K562 (cell line): Measurements from ENCODE around the gene HELZ2. TPM values are rescaled to one million over a fixed set of nuclear protein-coding genes. Genes with fewer than 3 reads are reported as not detected.
A peak's percentile ranks its signal among the peaks of the same experiment; 100 is the strongest.

ENCODE experiments used
- ATAC-seq: fragments of 200-7000 bp; cut with Tn5 transposase; 3 replicates; pipeline ENCODE4 v1.9.1; 2020; ENCODE audit warnings: moderate library complexity
- BruUV-seq: library from RNA; stranded (reverse); fragments of 400-500 nt; replicated peaks from 2 replicates; lab custom pipeline; 2021; lab: Mats Ljungman, UMichigan
- CTCF ChIA-PET: fragments of 300-600 bp; formaldehyde crosslinking; extraction: SDS; loops from one replicate; lab custom pipeline; 2021; ENCODE audit warnings: low intra/inter-chr PET ratio; lab: Yijun Ruan, JAX
- POLR2A ChIA-PET: fragments of 300-600, 350-650 bp; sonication (Branson Sonifier 250); formaldehyde crosslinking; extraction: SDS; loops from one replicate; lab custom pipeline; 2021; ENCODE audit warnings: antibody characterized with exemption, inconsistent platforms; lab: Yijun Ruan, JAX
- DNase-seq, 4 experiments: peaks; one replicate each; pipeline versions ENCODE4 v3.0.0 to v3.0.0-alpha.2; 2011 to 2018; ENCODE audit warnings: low spot score in 3 of 4, mixed read lengths in 3 of 4; ENCODE audit errors: extremely low read depth in 1 of 4
- FAIRE-seq: peaks from 2 replicates; lab custom pipeline; 2011; peaks lifted over from hg19 to GRCh38; lab: Jason Lieb, UNC
- H2AFZ ChIP-seq: 2 replicates; pipeline ENCODE4 v1.6.0; 2011; ENCODE audit warnings: low read depth, low read length, control low read depth, inconsistent platforms
- H3K27ac ChIP-seq: fragments of 200-600 bp; 3 replicates; pipeline ENCODE4 v1.8.0; 2011; ENCODE audit warnings: low read depth, mild to moderate bottlenecking, control low read depth, inconsistent platforms, low read length, moderate library complexity, mixed read lengths; ENCODE audit errors: extremely low read depth
- H3K27me3 ChIP-seq, 2 experiments: fragments of 300-600 bp in 1 of 2; 2 replicates in 1 of 2; 3 replicates in 1 of 2; pipeline versions ENCODE4 v1.6.0 to v1.8.0; 2011; ENCODE audit warnings: inconsistent platforms in 2 of 2, low read length in 2 of 2, mild to moderate bottlenecking in 1 of 2, mixed read lengths in 1 of 2, moderate library complexity in 1 of 2; ENCODE audit not compliant: control insufficient read depth in 2 of 2, insufficient read depth in 2 of 2
- H3K36me3 ChIP-seq: fragments of 300-600 bp; 3 replicates; pipeline ENCODE4 v1.8.0; 2011; ENCODE audit warnings: mild to moderate bottlenecking, low read length, inconsistent platforms; ENCODE audit not compliant: control insufficient read depth, insufficient read depth
- H3K4me1 ChIP-seq, 2 experiments: fragments of 200-600 bp in 1 of 2; replicated peaks in 1 of 2; 2 replicates in 1 of 2; 3 replicates in 1 of 2; pipeline versions ENCODE4 v1.5.1 to v1.8.0; 2011; ENCODE audit warnings: inconsistent platforms in 2 of 2, low read length in 2 of 2, mild to moderate bottlenecking in 1 of 2, mixed read lengths in 1 of 2, moderate library complexity in 1 of 2; ENCODE audit not compliant: control insufficient read depth in 2 of 2, insufficient read depth in 2 of 2
- H3K4me2 ChIP-seq: 2 replicates; pipeline ENCODE4 v1.6.1; 2011; ENCODE audit warnings: low read length, control low read depth, inconsistent platforms, mixed read lengths; ENCODE audit not compliant: insufficient read depth
- H3K4me3 ChIP-seq: fragments of 200-600 bp; sonication (generic), shearing (Covaris generic); 2 replicates; pipeline ENCODE4 v1.5.1; 2016; ENCODE audit warnings: control low read depth, inconsistent platforms
- H3K79me2 ChIP-seq: fragments of 200-600 bp; 3 replicates; pipeline ENCODE4 v1.8.0; 2011; ENCODE audit warnings: low read length, inconsistent platforms; ENCODE audit not compliant: control insufficient read depth, insufficient read depth
- H3K9ac ChIP-seq, 2 experiments: 2 replicates each; pipeline versions ENCODE4 v1.6.0 to v1.6.1; 2011; ENCODE audit warnings: low read depth in 2 of 2, low read length in 2 of 2, control low read depth in 1 of 2, inconsistent platforms in 1 of 2, mild to moderate bottlenecking in 1 of 2, mixed read lengths in 1 of 2; ENCODE audit not compliant: insufficient read depth in 1 of 2
- H3K9me1 ChIP-seq: one replicate; pipeline ENCODE4 v1.6.0; 2011; ENCODE audit warnings: inconsistent platforms, mild to moderate bottlenecking, low read length, moderate library complexity; ENCODE audit not compliant: control insufficient read depth, insufficient read depth
- H3K9me3 ChIP-seq: replicated peaks from 2 replicates; pipeline ENCODE4 v1.5.1; 2011; ENCODE audit warnings: low read depth, low read length, inconsistent platforms; ENCODE audit not compliant: control insufficient read depth, insufficient read depth
- H4K20me1 ChIP-seq: replicated peaks from 2 replicates; pipeline ENCODE4 v1.6.1; 2011; ENCODE audit warnings: low read length, inconsistent platforms, mixed read lengths; ENCODE audit not compliant: control insufficient read depth, insufficient read depth
- ARID4B ChIP-seq: sonication (generic); formaldehyde crosslinking; IDR thresholded peaks from 2 replicates; pipeline ENCODE4 v1.8.0; 2022; ENCODE audit warnings: mild to moderate bottlenecking, missing genetic modification reagents
- BRCA1 ChIP-seq, 2 experiments: fragments of 450-650 bp in 1 of 2; sonication (generic) in 1 of 2; formaldehyde crosslinking in 1 of 2; IDR thresholded peaks; 2 replicates each; pipeline versions ENCODE4 v1.5.0 to v1.6.1; 2017 to 2020; ENCODE audit warnings: mild to moderate bottlenecking in 1 of 2, missing genetic modification reagents in 1 of 2
- ELF2 ChIP-seq: fragments of 250-450 bp; sonication (Bioruptor Pico); IDR thresholded peaks from 2 replicates; pipeline ENCODE4 v1.5.0; 2021; ENCODE audit warnings: mild to moderate bottlenecking
- GABPA ChIP-seq: fragments of 200-800 bp; sonication (Bioruptor generic); conservative IDR thresholded peaks from 2 replicates; pipeline ENCODE4 v1.6.1; 2016; ENCODE audit warnings: low read depth, missing genetic modification characterization, missing compliant biosample characterization
- HDAC6 ChIP-seq: IDR thresholded peaks from 2 replicates; pipeline ENCODE4 v1.6.1; 2012; ENCODE audit warnings: low read depth, mild to moderate bottlenecking, control low read depth, inconsistent platforms, low read length, moderate library complexity
- HMG20B ChIP-seq: fragments of 250-450 bp; sonication (Bioruptor Pico); IDR thresholded peaks from 2 replicates; pipeline ENCODE4 v1.5.0; 2021; ENCODE audit warnings: mild to moderate bottlenecking
- HNRNPK ChIP-seq: fragments of 200-400 bp; formaldehyde crosslinking; IDR thresholded peaks from one replicate; pipeline ENCODE4 v1.6.1; 2018; ENCODE audit warnings: mild to moderate bottlenecking, low read depth, low read length; ENCODE audit not compliant: poor library complexity, severe bottlenecking
- NR1H2 ChIP-seq: sonication (generic); formaldehyde crosslinking; IDR thresholded peaks from 2 replicates; pipeline ENCODE4 v1.4.0; 2020; ENCODE audit warnings: mild to moderate bottlenecking, missing genetic modification reagents
- PML ChIP-seq: IDR thresholded peaks from 2 replicates; pipeline ENCODE4 v1.6.1; 2012; ENCODE audit warnings: low read length, inconsistent platforms
- ZNF384 ChIP-seq: IDR thresholded peaks from 2 replicates; pipeline ENCODE4 v1.6.1; 2012; ENCODE audit warnings: low read depth, low read length, improper control_type of control experiment
- ZNF511 ChIP-seq: sonication (generic); formaldehyde crosslinking; IDR thresholded peaks from 2 replicates; pipeline ENCODE4 v1.8.0; 2022; ENCODE audit warnings: mild to moderate bottlenecking, missing genetic modification reagents
- WGBS: fragments of 100-300 bp; shearing (Covaris generic); methylation state at CpG from one replicate; pipeline ENCODE4 v1.1.6; 2016; ENCODE audit warnings: low coverage, mixed read lengths; ENCODE audit not compliant: insufficient coverage; ENCODE audit errors: missing lambda C conversion rate; 5-methylcytosine and 5-hydroxymethylcytosine counted together
- in situ Hi-C: fragments of 300-500 bp; cut with MboI; formaldehyde crosslinking; loops from 4 replicates; pipeline ENCODE4 v1.15.0; 2018; ENCODE audit warnings: inconsistent platforms, mixed read lengths
- intact Hi-C: fragments of 100-400 bp; cut with micrococcal nuclease; formaldehyde crosslinking; loops from 2 replicates; pipeline ENCODE4 v1.14.2; 2022
- polyA plus RNA-seq, 8 experiments: library from polyadenylated mRNA; depleted of rRNA in 4 of 8; stranded (reverse) in 5 of 8; unstranded in 3 of 8; fragments of >200 nt; fragmentation: Nextera tagmentation in 2 of 8; fragmentation: Illumina TruSeq in 1 of 8; extraction: Ambion mirVana in 2 of 8; extraction: Trizol in 1 of 8; gene quantifications; 2 replicates each; pipeline versions ENCODE4 v1.2.1 to v1.2.3, GENCODE V29; 2011 to 2014; ENCODE audit warnings: inconsistent platforms in 1 of 8, missing spikeins in 1 of 8
- total RNA-seq, 7 experiments: library from RNA; depleted of rRNA in 6 of 7; stranded (reverse); fragments of >200 nt in 6 of 7; fragmentation: Illumina TruSeq in 2 of 7; extraction: Trizol in 2 of 7; gene quantifications; 2 replicates each; pipeline versions ENCODE4 v1.2.1 to v1.2.3, GENCODE V29; 2011 to 2021; ENCODE audit warnings: low replicate concordance in 1 of 7

Gene HELZ2
- total and polyA plus RNA-seq, 9 of the 15 experiments (the other 6 are each of a cell fraction or from before 2014, with no cell fraction given) = 0.03 to 7.8 (median 2.9) TPM; not detected in 1

- no peak for TF ChIP-seq ARID4B
Measured at GRCh38 chr20:63598479-63599395, 24.7 kb upstream of the HELZ2 start (continued).

- H3K79me2 ChIP-seq = no peaks in the 10 kb centered on the region
- peaks cover 49% of the 10 kb centered on the region; the same call in 2 of the 3 replicates for H3K36me3 ChIP-seq
- no TSS peak for BruUV-seq
- ATAC-seq = no peak
- H3K4me3 ChIP-seq = no peak overlapping the region
- intact Hi-C loops = no loop called here
- DNase-seq = no peak
- no peaks in the 10 kb centered on the region for H3K9me3 ChIP-seq
- ChIA-PET POLR2A (interaction anchor here (0.8 to 1.1 kb wide), 3 partner anchors 10 to 27 kb away, joined by 3 read pairs; no protein-coding TSS in a partner anchor), CTCF (no interaction called here)
- no peak overlapping the region for H3K27ac ChIP-seq
- no peaks in the 10 kb centered on the region for H3K27me3 ChIP-seq
- no peak for FAIRE-seq
- peaks cover 9% of the 10 kb centered on the region for H3K9me1 ChIP-seq
- H3K4me2 ChIP-seq = no peak overlapping the region
- H3K9ac ChIP-seq = 0 out of 4 replicates have a peak overlapping the region, but pooled peaks of 1 of the 2 experiments have one; percentile 61
- 86% methylated on average over 23 of the region's 23 CpGs for WGBS
- peaks cover 0 to 10% of the 10 kb centered on the region in 2 experiments; a peak in 2 of 5 replicates for H3K4me1 ChIP-seq
- no peak for TF ChIP-seq BRCA1 (IDR thresholded peaks at IDR 0.05)
- no peak for TF ChIP-seq BRCA1 (CRISPR knock-in tag; IDR thresholded peaks at IDR 0.05)
- TF ChIP-seq ZNF384 = no peak
- TF ChIP-seq HDAC6 = no peak
- no peak for TF ChIP-seq HMG20B (CRISPR knock-in tag)
- TF ChIP-seq ELF2 (CRISPR knock-in tag) = no peak
- TF ChIP-seq ZNF511 (CRISPR knock-in tag) = no peak
- TF ChIP-seq PML = no peak
- no peak for TF ChIP-seq NR1H2 (CRISPR knock-in tag)
- TF ChIP-seq GABPA = no peak
- no peak for TF ChIP-seq HNRNPK
- no peaks in the 10 kb centered on the region for H4K20me1 ChIP-seq
- in situ Hi-C loops = no loop called here
- no peak overlapping the region for H2AFZ ChIP-seq
Measured at GRCh38 chr20:63597651-63598478, 23.8 kb upstream of the HELZ2 start.
